GM20000 (cell line): ENCODE results near the gene GRAMD4.
"Not testable (repeated sequence)": the region's sequence is repeated elsewhere in the genome, so short reads cannot be mapped to it uniquely, and the experiment has no call there.

Experiments used
- DNase-seq: peaks from one replicate; pipeline ENCODE4 v3.0.0; 2012; ENCODE audit warnings: low spot score
- CTCF ChIP-seq: IDR thresholded peaks from 2 replicates; pipeline ENCODE4 v1.5.1; 2012; ENCODE audit warnings: mild to moderate bottlenecking, control low read depth; ENCODE audit errors: extremely low read depth, missing control alignments

GRAMD4 gene

GRCh38 chr22:46641811-46642266 lies 21.7 kb downstream of the GRAMD4 start:
- DNase-seq = no peak

GRCh38 chr22:46642840-46643480 lies 22.8 kb downstream of the GRAMD4 start:
- not testable (repeated sequence) for DNase-seq

More at GRCh38 chr22:46641811-46642266, 21.7 kb downstream of the GRAMD4 start:
- no peak for TF ChIP-seq CTCF

GRCh38 chr22:46646531-46647215 lies 26.5 kb downstream of the GRAMD4 start:
- DNase-seq = no peak
- TF ChIP-seq CTCF = no peak

- DNase-seq = not testable (repeated sequence)
These were observed 28.1 kb downstream of the GRAMD4 start for GRCh38 chr22:46648225-46648820.

GRCh38 chr22:46649141-46650077 lies 29.2 kb downstream of the GRAMD4 start:
- DNase-seq = no peak
- TF ChIP-seq CTCF = no peak

- no peak for TF ChIP-seq CTCF
- no peak for DNase-seq
These were observed 30.1 kb downstream of the GRAMD4 start for GRCh38 chr22:46650078-46650810.

- TF ChIP-seq CTCF = no peak
These were observed 31.1 kb downstream of the GRAMD4 start for GRCh38 chr22:46651316-46651715.

More at GRCh38 chr22:46651316-46651715, 31.1 kb downstream of the GRAMD4 start:
- no peak for DNase-seq
